Measurements from ENCODE around the gene CEP70.
"Not testable (repeated sequence)": the region's sequence is repeated elsewhere in the genome, so short reads cannot be mapped to it uniquely, and the experiment has no call there.

GRCh38 chr3:138554775-138555174 lies 39.3 kb downstream of the CEP70 start:
- TF ChIP-seq CTCF (IDR thresholded peaks at IDR 0.05; ENCODE audit: insufficient read depth, low read length); POLR2AphosphoS5 (IDR thresholded peaks at IDR 0.05; ENCODE audit: low read depth); REST (IDR thresholded peaks at IDR 0.05; ENCODE audit: insufficient replicate concordance, low read depth); GABPA (IDR thresholded peaks at IDR 0.05; ENCODE audit: low read depth); SPI1 (IDR thresholded peaks at IDR 0.05; ENCODE audit: borderline replicate concordance, low read depth): not testable (repeated sequence)
